Epidermal melanocyte (primary cell): ENCODE data around the gene KCNAB3.

Experiments
- DNase-seq: peaks from one replicate; pipeline ENCODE4 v3.0.0; 2011; ENCODE audit warnings: low spot score; ENCODE audit not compliant: insufficient read length

Gene KCNAB3

GRCh38 chr17:7881276-7882054, 48.2 kb downstream of the KCNAB3 start:
- DNase-seq, result no peak

GRCh38 chr17:7880076-7880868, 49.4 kb downstream of the KCNAB3 start:
- no peak for DNase-seq

- DNase-seq, result no peak
Measured at GRCh38 chr17:7878234-7878633, 51.4 kb downstream of the KCNAB3 start.

GRCh38 chr17:7875804-7876370, 53.8 kb downstream of the KCNAB3 start:
- DNase-seq, result no peak

GRCh38 chr17:7873051-7873450, 56.6 kb downstream of the KCNAB3 start:
- no peak for DNase-seq
